K562 (cell line): ENCODE results near the gene PYDC1. TPM values are rescaled to one million over a fixed set of nuclear protein-coding genes. Genes with fewer than 3 reads are reported as not detected.

Source experiments
- ATAC-seq: fragments of 200-7000 bp; cut with Tn5 transposase; 3 replicates; pipeline ENCODE4 v1.9.1; 2020; ENCODE audit warnings: moderate library complexity
- BruUV-seq: library from RNA; stranded (reverse); fragments of 400-500 nt; replicated peaks from 2 replicates; lab custom pipeline; 2021; lab: Mats Ljungman, UMichigan
- CTCF ChIA-PET: fragments of 300-600 bp; formaldehyde crosslinking; extraction: SDS; loops from one replicate; lab custom pipeline; 2021; ENCODE audit warnings: low intra/inter-chr PET ratio; lab: Yijun Ruan, JAX
- POLR2A ChIA-PET: fragments of 300-600, 350-650 bp; sonication (Branson Sonifier 250); formaldehyde crosslinking; extraction: SDS; loops from one replicate; lab custom pipeline; 2021; ENCODE audit warnings: antibody characterized with exemption, inconsistent platforms; lab: Yijun Ruan, JAX
- DNase-seq, 4 experiments: peaks; one replicate each; pipeline versions ENCODE4 v3.0.0 to v3.0.0-alpha.2; 2011 to 2018; ENCODE audit warnings: low spot score in 3 of 4, mixed read lengths in 3 of 4; ENCODE audit errors: extremely low read depth in 1 of 4
- FAIRE-seq: peaks from 2 replicates; lab custom pipeline; 2011; peaks lifted over from hg19 to GRCh38; lab: Jason Lieb, UNC
- H2AFZ ChIP-seq: 2 replicates; pipeline ENCODE4 v1.6.0; 2011; ENCODE audit warnings: low read depth, low read length, control low read depth, inconsistent platforms
- H3K27ac ChIP-seq: fragments of 200-600 bp; 3 replicates; pipeline ENCODE4 v1.8.0; 2011; ENCODE audit warnings: low read depth, mild to moderate bottlenecking, control low read depth, inconsistent platforms, low read length, moderate library complexity, mixed read lengths; ENCODE audit errors: extremely low read depth
- H3K27me3 ChIP-seq, 2 experiments: fragments of 300-600 bp in 1 of 2; 2 replicates in 1 of 2; 3 replicates in 1 of 2; pipeline versions ENCODE4 v1.6.0 to v1.8.0; 2011; ENCODE audit warnings: inconsistent platforms in 2 of 2, low read length in 2 of 2, mild to moderate bottlenecking in 1 of 2, mixed read lengths in 1 of 2, moderate library complexity in 1 of 2; ENCODE audit not compliant: control insufficient read depth in 2 of 2, insufficient read depth in 2 of 2
- H3K36me3 ChIP-seq: fragments of 300-600 bp; 3 replicates; pipeline ENCODE4 v1.8.0; 2011; ENCODE audit warnings: mild to moderate bottlenecking, low read length, inconsistent platforms; ENCODE audit not compliant: control insufficient read depth, insufficient read depth
- H3K4me1 ChIP-seq, 2 experiments: fragments of 200-600 bp in 1 of 2; replicated peaks in 1 of 2; 2 replicates in 1 of 2; 3 replicates in 1 of 2; pipeline versions ENCODE4 v1.5.1 to v1.8.0; 2011; ENCODE audit warnings: inconsistent platforms in 2 of 2, low read length in 2 of 2, mild to moderate bottlenecking in 1 of 2, mixed read lengths in 1 of 2, moderate library complexity in 1 of 2; ENCODE audit not compliant: control insufficient read depth in 2 of 2, insufficient read depth in 2 of 2
- H3K4me2 ChIP-seq: 2 replicates; pipeline ENCODE4 v1.6.1; 2011; ENCODE audit warnings: low read length, control low read depth, inconsistent platforms, mixed read lengths; ENCODE audit not compliant: insufficient read depth
- H3K4me3 ChIP-seq: fragments of 200-600 bp; sonication (generic), shearing (Covaris generic); 2 replicates; pipeline ENCODE4 v1.5.1; 2016; ENCODE audit warnings: control low read depth, inconsistent platforms
- H3K79me2 ChIP-seq: fragments of 200-600 bp; 3 replicates; pipeline ENCODE4 v1.8.0; 2011; ENCODE audit warnings: low read length, inconsistent platforms; ENCODE audit not compliant: control insufficient read depth, insufficient read depth
- H3K9ac ChIP-seq, 2 experiments: 2 replicates each; pipeline versions ENCODE4 v1.6.0 to v1.6.1; 2011; ENCODE audit warnings: low read depth in 2 of 2, low read length in 2 of 2, control low read depth in 1 of 2, inconsistent platforms in 1 of 2, mild to moderate bottlenecking in 1 of 2, mixed read lengths in 1 of 2; ENCODE audit not compliant: insufficient read depth in 1 of 2
- H3K9me1 ChIP-seq: one replicate; pipeline ENCODE4 v1.6.0; 2011; ENCODE audit warnings: inconsistent platforms, mild to moderate bottlenecking, low read length, moderate library complexity; ENCODE audit not compliant: control insufficient read depth, insufficient read depth
- H3K9me3 ChIP-seq: replicated peaks from 2 replicates; pipeline ENCODE4 v1.5.1; 2011; ENCODE audit warnings: low read depth, low read length, inconsistent platforms; ENCODE audit not compliant: control insufficient read depth, insufficient read depth
- H4K20me1 ChIP-seq: replicated peaks from 2 replicates; pipeline ENCODE4 v1.6.1; 2011; ENCODE audit warnings: low read length, inconsistent platforms, mixed read lengths; ENCODE audit not compliant: control insufficient read depth, insufficient read depth
- BRF1 ChIP-seq: IDR thresholded peaks from 3 replicates; pipeline ENCODE4 v1.6.1; 2011; ENCODE audit warnings: borderline replicate concordance, mild to moderate bottlenecking; ENCODE audit not compliant: insufficient read length; ENCODE audit errors: extremely low read depth
- CEBPG ChIP-seq, 3 experiments: fragments of 200-800 bp in 1 of 3; sonication (Bioruptor generic) in 1 of 3; sonication (generic) in 1 of 3; formaldehyde crosslinking in 1 of 3; IDR thresholded peaks in 2 of 3; conservative IDR thresholded peaks in 1 of 3; 2 replicates each; pipeline versions ENCODE4 v1.6.1 to v1.8.0; 2016 to 2022; ENCODE audit warnings: missing compliant biosample characterization in 2 of 3, missing genetic modification characterization in 2 of 3, mild to moderate bottlenecking in 1 of 3, missing genetic modification reagents in 1 of 3
- DACH1 ChIP-seq: fragments of 450-650 bp; IDR thresholded peaks from 2 replicates; pipeline ENCODE4 v1.6.1; 2018; ENCODE audit not compliant: partially characterized antibody
- E2F8 ChIP-seq: fragments of 450-650 bp; IDR thresholded peaks from 2 replicates; pipeline ENCODE4 v1.7.1; 2018; ENCODE audit warnings: mild to moderate bottlenecking, low read depth; ENCODE audit not compliant: partially characterized antibody
- HSF4 ChIP-seq: fragments of 250-450 bp; sonication (Bioruptor Pico); IDR thresholded peaks from 2 replicates; pipeline ENCODE4 v2.1.2; 2022; ENCODE audit warnings: mild to moderate bottlenecking, moderate library complexity, borderline replicate concordance
- MBD2 ChIP-seq: sonication (generic); IDR thresholded peaks from 2 replicates; pipeline ENCODE4 v1.6.1; 2016; ENCODE audit warnings: low read depth, borderline replicate concordance
- MCM3 ChIP-seq: fragments of 450-650 bp; IDR thresholded peaks from 2 replicates; pipeline ENCODE4 v1.6.1; 2016
- RBM15 ChIP-seq: fragments of 200-400 bp; formaldehyde crosslinking; IDR thresholded peaks from 2 replicates; pipeline ENCODE4 v1.6.1; 2018; ENCODE audit warnings: mild to moderate bottlenecking, low read length, moderate library complexity; ENCODE audit not compliant: insufficient read depth
- TAL1 ChIP-seq: fragments of 450-650 bp; IDR thresholded peaks from 2 replicates; pipeline ENCODE4 v1.6.1; 2016; ENCODE audit warnings: mild to moderate bottlenecking
- TEAD2 ChIP-seq: fragments of 450-650 bp; IDR thresholded peaks from 2 replicates; pipeline ENCODE4 v1.6.1; 2016; ENCODE audit warnings: missing genetic modification characterization, control low read depth, missing compliant biosample characterization
- ZC3H11A ChIP-seq: IDR thresholded peaks from 2 replicates; pipeline ENCODE4 v1.6.1; 2012; ENCODE audit warnings: low read depth, low read length, improper control_type of control experiment
- ZNF143 ChIP-seq: sonication (generic); formaldehyde crosslinking; IDR thresholded peaks from 2 replicates; pipeline ENCODE4 v1.9.0; 2022; ENCODE audit warnings: mild to moderate bottlenecking, missing genetic modification reagents
- ZNF146 ChIP-seq: IDR thresholded peaks from one replicate; pipeline ENCODE4 v1.6.1; 2018; ENCODE audit warnings: missing compliant biosample characterization; ENCODE audit not compliant: unreplicated experiment
- ZNF197 ChIP-seq: fragments of 200-800 bp; sonication (Bioruptor generic); IDR thresholded peaks from 2 replicates; pipeline ENCODE4 v1.6.1; 2016; ENCODE audit warnings: low read depth, missing genetic modification characterization, missing compliant biosample characterization
- ZNF224 ChIP-seq: sonication (generic); formaldehyde crosslinking; IDR thresholded peaks from 2 replicates; pipeline ENCODE4 v1.8.0; 2022; ENCODE audit warnings: mild to moderate bottlenecking, missing genetic modification reagents
- ZNF253 ChIP-seq: fragments of 250-450 bp; sonication (Bioruptor Pico); conservative IDR thresholded peaks from 2 replicates; pipeline ENCODE4 v1.6.1; 2021; ENCODE audit warnings: mild to moderate bottlenecking
- ZNF311 ChIP-seq: fragments of 250-450 bp; sonication (Bioruptor Pico); IDR thresholded peaks from 2 replicates; pipeline ENCODE4 v1.4.0; 2020; ENCODE audit warnings: mild to moderate bottlenecking, moderate library complexity
- ZNF512 ChIP-seq: IDR thresholded peaks from 2 replicates; pipeline ENCODE4 v1.6.1; 2016; ENCODE audit warnings: missing genetic modification characterization, missing compliant biosample characterization
- ZSCAN29 ChIP-seq: fragments of 450-650 bp; IDR thresholded peaks from 2 replicates; pipeline ENCODE4 v1.6.1; 2017
- WGBS: fragments of 100-300 bp; shearing (Covaris generic); methylation state at CpG from one replicate; pipeline ENCODE4 v1.1.6; 2016; ENCODE audit warnings: low coverage, mixed read lengths; ENCODE audit not compliant: insufficient coverage; ENCODE audit errors: missing lambda C conversion rate; 5-methylcytosine and 5-hydroxymethylcytosine counted together
- in situ Hi-C: fragments of 300-500 bp; cut with MboI; formaldehyde crosslinking; loops from 4 replicates; pipeline ENCODE4 v1.15.0; 2018; ENCODE audit warnings: inconsistent platforms, mixed read lengths
- intact Hi-C: fragments of 100-400 bp; cut with micrococcal nuclease; formaldehyde crosslinking; loops from 2 replicates; pipeline ENCODE4 v1.14.2; 2022
- polyA plus RNA-seq, 8 experiments: library from polyadenylated mRNA; depleted of rRNA in 4 of 8; stranded (reverse) in 5 of 8; unstranded in 3 of 8; fragments of >200 nt; fragmentation: Nextera tagmentation in 2 of 8; fragmentation: Illumina TruSeq in 1 of 8; extraction: Ambion mirVana in 2 of 8; extraction: Trizol in 1 of 8; gene quantifications; 2 replicates each; pipeline versions ENCODE4 v1.2.1 to v1.2.3, GENCODE V29; 2011 to 2014; ENCODE audit warnings: inconsistent platforms in 1 of 8, missing spikeins in 1 of 8
- total RNA-seq, 7 experiments: library from RNA; depleted of rRNA in 6 of 7; stranded (reverse); fragments of >200 nt in 6 of 7; fragmentation: Illumina TruSeq in 2 of 7; extraction: Trizol in 2 of 7; gene quantifications; 2 replicates each; pipeline versions ENCODE4 v1.2.1 to v1.2.3, GENCODE V29; 2011 to 2021; ENCODE audit warnings: low replicate concordance in 1 of 7

Gene PYDC1
- total and polyA plus RNA-seq, 9 of the 15 experiments (the other 6 are each of a cell fraction or from before 2014, with no cell fraction given), result not detected

- FAIRE-seq (peak; percentile 99), DNase-seq (peak; percentile 74 to 95 (median 84)), ATAC-seq (peak; percentile 98)
- Histone ChIP-seq H3K9ac (peak overlapping the region in 1 of 2 experiments; percentile 24; a peak in 2 of 4 replicates), H3K27ac (peak overlapping the region; percentile 52), H4K20me1 (no peaks in the 10 kb centered on the region), H3K79me2 (no peaks in the 10 kb centered on the region), H2AFZ (peak overlapping the region; percentile 41; the same call in 1 of the 2 replicates), H3K27me3 (no peaks in the 10 kb centered on the region), H3K9me1 (no peaks in the 10 kb centered on the region), H3K4me2 (peak overlapping the region; percentile 59), H3K4me1 (peaks cover 23 to 29% of the 10 kb centered on the region in 2 experiments), H3K36me3 (no peaks in the 10 kb centered on the region), H3K4me3 (no peak overlapping the region), H3K9me3 (no peaks in the 10 kb centered on the region)
- 0% methylated on average over 5 of the region's 5 CpGs for WGBS
- intact Hi-C loops (loop anchor here (2.0 kb wide), 1 partner anchor 53 kb away; no protein-coding TSS in a partner anchor), in situ Hi-C loops (no loop called here)
- ChIA-PET POLR2A (interaction anchor here (0.6 to 2.1 kb wide), 7 partner anchors 9 to 64 kb away, joined by 3 to 9 read pairs (median 3); no protein-coding TSS in a partner anchor), CTCF (no interaction called here)
- no TSS peak for BruUV-seq
- TF ChIP-seq ZNF197 (CRISPR knock-in tag) (no peak), ZNF224 (CRISPR knock-in tag) (no peak), ZNF146 (CRISPR knock-in tag) (no peak), DACH1 (no peak), CEBPG (CRISPR knock-in tag; IDR thresholded peaks at IDR 0.05) (no peak), CEBPG (tag; conservative IDR thresholded peaks at IDR 0.05 in 1 of 2, IDR thresholded peaks at IDR 0.05 in 1 of 2) (peak; percentile 67 to 70), HSF4 (no peak), BRF1 (no peak), ZSCAN29 (no peak), TAL1 (peak; percentile 66; the same call in 1 of the 2 replicates), ZNF253 (CRISPR knock-in tag) (no peak), RBM15 (no peak), ZC3H11A (no peak), ZNF143 (CRISPR knock-in tag) (no peak), MCM3 (no peak), ZNF311 (CRISPR knock-in tag) (no peak), E2F8 (peak; percentile 41), ZNF512 (no peak), MBD2 (no peak), TEAD2 (tag) (no peak)
Observed at GRCh38 chr16:31253642-31254045, 36.7 kb upstream of the PYDC1 start.
